ENCODE results near the gene SYCP2.

GRCh38 chr20:59825944-59826759 lies 107.3 kb downstream of the SYCP2 start:
- TF ChIP-seq, protein P1, sequence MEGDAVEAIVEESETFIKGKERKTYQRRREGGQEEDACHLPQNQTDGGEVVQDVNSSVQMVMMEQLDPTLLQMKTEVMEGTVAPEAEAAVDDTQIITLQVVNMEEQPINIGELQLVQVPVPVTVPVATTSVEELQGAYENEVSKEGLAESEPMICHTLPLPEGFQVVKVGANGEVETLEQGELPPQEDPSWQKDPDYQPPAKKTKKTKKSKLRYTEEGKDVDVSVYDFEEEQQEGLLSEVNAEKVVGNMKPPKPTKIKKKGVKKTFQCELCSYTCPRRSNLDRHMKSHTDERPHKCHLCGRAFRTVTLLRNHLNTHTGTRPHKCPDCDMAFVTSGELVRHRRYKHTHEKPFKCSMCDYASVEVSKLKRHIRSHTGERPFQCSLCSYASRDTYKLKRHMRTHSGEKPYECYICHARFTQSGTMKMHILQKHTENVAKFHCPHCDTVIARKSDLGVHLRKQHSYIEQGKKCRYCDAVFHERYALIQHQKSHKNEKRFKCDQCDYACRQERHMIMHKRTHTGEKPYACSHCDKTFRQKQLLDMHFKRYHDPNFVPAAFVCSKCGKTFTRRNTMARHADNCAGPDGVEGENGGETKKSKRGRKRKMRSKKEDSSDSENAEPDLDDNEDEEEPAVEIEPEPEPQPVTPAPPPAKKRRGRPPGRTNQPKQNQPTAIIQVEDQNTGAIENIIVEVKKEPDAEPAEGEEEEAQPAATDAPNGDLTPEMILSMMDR (conservative IDR thresholded peaks at IDR 0.05) = no peak
- no peak for TF ChIP-seq ZFX (IDR thresholded peaks at IDR 0.05)

Measured in C4-2B (cell line).